A549 (cell line): ENCODE measurements around the gene ARTN. TPM values are rescaled to one million over a fixed set of nuclear protein-coding genes. Genes with fewer than 3 reads are reported as not detected.
A peak's percentile ranks its signal among the peaks of the same experiment; 100 is the strongest.

Source experiments
- ATAC-seq, 2 experiments: fragments of 200-7000 bp in 1 of 2; fragments of >200 bp in 1 of 2; cut with Nextera tagmentation in 1 of 2; cut with Tn5 transposase in 1 of 2; 3 replicates each; pipeline versions ENCODE4 v1.8.0 to v1.9.1; 2018 to 2020; ENCODE audit warnings: mild to moderate bottlenecking in 1 of 2, moderate library complexity in 1 of 2
- CTCF ChIA-PET: fragments of 300-600 bp; sonication (Branson Sonifier 250); formaldehyde crosslinking; extraction: SDS; loops from one replicate; lab custom pipeline; 2021; ENCODE audit warnings: antibody characterized with exemption, inconsistent platforms; lab: Yijun Ruan, JAX
- POLR2A ChIA-PET: fragments of 350-600 bp; formaldehyde crosslinking; extraction: SDS; loops from one replicate; lab custom pipeline; 2021; ENCODE audit warnings: antibody characterized with exemption, inconsistent platforms; lab: Yijun Ruan, JAX
- DNase-seq, 2 experiments: peaks; one replicate each; pipeline versions ENCODE4 v3.0.0 to v3.0.0-alpha.2; 2011 to 2016; ENCODE audit warnings: low read depth in 1 of 2, low spot score in 1 of 2
- FAIRE-seq: peaks from 2 replicates; lab custom pipeline; 2011; peaks lifted over from hg19 to GRCh38; lab: Jason Lieb, UNC
- H3K27ac ChIP-seq, 2 experiments: fragments of >200 bp; sonication (Bioruptor Twin); formaldehyde crosslinking; 3 replicates each; pipeline ENCODE4 v1.5.1; 2016 to 2017
- H3K4me1 ChIP-seq: fragments of >200 bp; sonication (Bioruptor Twin); formaldehyde crosslinking; 3 replicates; pipeline ENCODE4 v1.6.1; 2016
- H3K4me2 ChIP-seq: fragments of >200 bp; sonication (Bioruptor Twin); formaldehyde crosslinking; 3 replicates; pipeline ENCODE4 v1.6.1; 2016
- H3K4me3 ChIP-seq: fragments of >200 bp; sonication (Bioruptor Twin); formaldehyde crosslinking; 3 replicates; pipeline ENCODE4 v1.5.1; 2016
- H3K9me3 ChIP-seq: fragments of >200 bp; sonication (Bioruptor Twin); formaldehyde crosslinking; 3 replicates; pipeline ENCODE4 v1.6.1; 2016
- BCL3 ChIP-seq: fragments of >200 bp; sonication (Bioruptor Twin); formaldehyde crosslinking; IDR thresholded peaks from 3 replicates; pipeline ENCODE4 v1.6.1; 2016
- CBX8 ChIP-seq: fragments of 200-600 bp; sonication (generic); IDR thresholded peaks from 2 replicates; pipeline ENCODE4 v1.6.1; 2016
- CEBPB ChIP-seq, 2 experiments: fragments of >200 bp in 1 of 2; sonication (Bioruptor Twin) in 1 of 2; formaldehyde crosslinking in 1 of 2; IDR thresholded peaks; 2 replicates each; pipeline ENCODE4 v1.6.1; 2012 to 2016
- CHD4 ChIP-seq: fragments of 200-600 bp; sonication (generic); IDR thresholded peaks from 2 replicates; pipeline ENCODE4 v1.6.1; 2016; ENCODE audit warnings: antibody characterized with exemption, mild to moderate bottlenecking, borderline replicate concordance
- EHF ChIP-seq: fragments of 250-450 bp; sonication (Bioruptor Pico); IDR thresholded peaks from 2 replicates; pipeline ENCODE4 v1.5.0; 2020; ENCODE audit warnings: mild to moderate bottlenecking
- EHMT2 ChIP-seq: fragments of 200-600 bp; sonication (generic); IDR thresholded peaks from 2 replicates; pipeline ENCODE4 v1.6.1; 2016; ENCODE audit warnings: antibody characterized with exemption, low read depth, mild to moderate bottlenecking, moderate library complexity
- ELK1 ChIP-seq: fragments of 150-350 bp; IDR thresholded peaks from 2 replicates; pipeline ENCODE4 v1.6.1; 2014; ENCODE audit warnings: low read depth, mild to moderate bottlenecking, low read length
- EP300 ChIP-seq, 2 experiments: fragments of >200 bp; sonication (Bioruptor Twin); formaldehyde crosslinking; IDR thresholded peaks; 2 replicates in 1 of 2; 3 replicates in 1 of 2; pipeline ENCODE4 v1.6.1; 2016 to 2017
- FOSB ChIP-seq: fragments of 250-450 bp; sonication (Bioruptor Pico); IDR thresholded peaks from 2 replicates; pipeline ENCODE4 v1.5.0; 2020; ENCODE audit warnings: mild to moderate bottlenecking, moderate library complexity
- FOXS1 ChIP-seq: fragments of 250-450 bp; sonication (Bioruptor Pico); IDR thresholded peaks from 2 replicates; pipeline ENCODE4 v1.5.0; 2020; ENCODE audit warnings: mild to moderate bottlenecking, moderate library complexity
- HDAC2 ChIP-seq: fragments of 200-600 bp; sonication (generic); IDR thresholded peaks from 2 replicates; pipeline ENCODE4 v1.6.1; 2016
- HES2 ChIP-seq: fragments of >200 bp; sonication (Bioruptor Twin); formaldehyde crosslinking; IDR thresholded peaks from 2 replicates; pipeline ENCODE4 v1.6.1; 2016
- HEYL ChIP-seq: fragments of 250-450 bp; sonication (Bioruptor Pico); IDR thresholded peaks from 2 replicates; pipeline ENCODE4 v1.8.0; 2021; ENCODE audit warnings: mild to moderate bottlenecking, moderate library complexity
- HOXA7 ChIP-seq: fragments of 250-450 bp; sonication (Bioruptor Pico); IDR thresholded peaks from 2 replicates; pipeline ENCODE4 v1.5.0; 2020; ENCODE audit warnings: mild to moderate bottlenecking, moderate library complexity
- HOXB13 ChIP-seq: fragments of 250-450 bp; sonication (Bioruptor Pico); IDR thresholded peaks from 2 replicates; pipeline ENCODE4 v1.5.0; 2020; ENCODE audit warnings: low read depth, mild to moderate bottlenecking, moderate library complexity
- KDM5A ChIP-seq: fragments of 200-600 bp; sonication (generic); IDR thresholded peaks from 2 replicates; pipeline ENCODE4 v1.6.1; 2016; ENCODE audit warnings: antibody characterized with exemption, mild to moderate bottlenecking
- NFE2L2 ChIP-seq: fragments of 150-350 bp; conservative IDR thresholded peaks from 2 replicates; pipeline ENCODE4 v1.6.1; 2014; ENCODE audit warnings: low read length
- NPAS2 ChIP-seq: fragments of 250-450 bp; sonication (Bioruptor Pico); IDR thresholded peaks from 2 replicates; pipeline ENCODE4 v1.8.0; 2022; ENCODE audit warnings: mild to moderate bottlenecking, moderate library complexity, borderline replicate concordance
- RARB ChIP-seq: fragments of 250-450 bp; sonication (Bioruptor Pico); IDR thresholded peaks from 2 replicates; pipeline ENCODE4 v1.8.0; 2021; ENCODE audit warnings: mild to moderate bottlenecking, moderate library complexity
- SMC3 ChIP-seq: fragments of >200 bp; sonication (Bioruptor Twin); formaldehyde crosslinking; IDR thresholded peaks from 3 replicates; pipeline ENCODE4 v1.6.1; 2018; ENCODE audit warnings: inconsistent platforms
- SREBF2 ChIP-seq: fragments of 450-650 bp; IDR thresholded peaks from 2 replicates; pipeline ENCODE4 v1.6.1; 2014; ENCODE audit warnings: mild to moderate bottlenecking, moderate library complexity
- TP53 ChIP-seq: fragments of 250-450 bp; sonication (Bioruptor Pico); IDR thresholded peaks from 2 replicates; pipeline ENCODE4 v1.5.0; 2021; ENCODE audit warnings: mild to moderate bottlenecking, moderate library complexity
- ZSCAN20 ChIP-seq: fragments of 250-450 bp; sonication (Bioruptor Pico); IDR thresholded peaks from 2 replicates; pipeline ENCODE4 v1.8.0; 2022; ENCODE audit warnings: mild to moderate bottlenecking, moderate library complexity
- WGBS: methylation state at CpG from one replicate; pipeline ENCODE4 v1.1.6; 2017; ENCODE audit errors: missing lambda C conversion rate; 5-methylcytosine and 5-hydroxymethylcytosine counted together
- polyA plus RNA-seq, 4 experiments: library from polyadenylated mRNA; depleted of rRNA in 3 of 4; stranded (reverse); fragments of >200 nt; fragmentation: RNase III in 1 of 4; extraction: RNeasy Plus Mini Kit Qiagen cat#74134 plus additional on column Dnase treatment in 1 of 4; gene quantifications; 2 replicates in 3 of 4; 3 replicates in 1 of 4; pipeline ENCODE4 v1.2.3, GENCODE V29; 2011 to 2017
- TF ChIP-seq, protein P1 (sequence below): IDR thresholded peaks from 2 replicates; pipeline ENCODE4 v1.6.1; 2012; ENCODE audit warnings: low read depth, borderline replicate concordance
- TF ChIP-seq, protein P2 (sequence below): IDR thresholded peaks from 2 replicates; pipeline ENCODE4 v1.6.1; 2012
- TF ChIP-seq, protein P3 (sequence below): fragments of >200 bp; sonication (Bioruptor Twin); formaldehyde crosslinking; IDR thresholded peaks from 3 replicates; pipeline ENCODE4 v1.5.1; 2016
- TF ChIP-seq, protein P4 (sequence below): fragments of 250-450 bp; sonication (Bioruptor Pico); IDR thresholded peaks from 2 replicates; pipeline ENCODE4 v1.5.0; 2020; ENCODE audit warnings: low read depth, mild to moderate bottlenecking, moderate library complexity

Gene ARTN
- polyA plus RNA-seq, 2 of the 4 experiments (the other 2 are of a cell fraction): 0.21 to 0.53 TPM

- CTCF ChIA-PET: interaction anchor here (0.6 to 7.4 kb wide), 12 partner anchors 8 to 309 kb away, joined by 3 to 69 read pairs (median 4); no protein-coding TSS in a partner anchor
- FAIRE-seq (no peak), ATAC-seq (no peak), DNase-seq (no peak)
- WGBS: 12% methylated on average over 3 of the region's 3 CpGs
- H3K4me1 ChIP-seq: peaks cover 13% of the 10 kb centered on the region; the same call in 1 of the 3 replicates
- no peaks in the 10 kb centered on the region for H3K9me3 ChIP-seq
- peak overlapping the region; percentile 94 to 97 for H3K27ac ChIP-seq
- peak overlapping the region; percentile 68 for H3K4me3 ChIP-seq
- H3K4me2 ChIP-seq: peak overlapping the region; percentile 87
- POLR2A ChIA-PET: interaction anchor here (0.5 kb wide), 1 partner anchor 587 kb away, joined by 3 read pairs; the partner anchor contains the start of gene CDC20
- TF ChIP-seq HOXB13 (CRISPR knock-in tag) (no peak), HEYL (no peak), ZSCAN20 (no peak), FOSB (CRISPR knock-in tag) (no peak), SREBF2 (no peak), BCL3 (no peak), RARB (CRISPR knock-in tag) (no peak), NFE2L2 (no peak)
Observed at GRCh38 chr1:43945674-43946235, 12.2 kb downstream of the ARTN start.

DNA sequence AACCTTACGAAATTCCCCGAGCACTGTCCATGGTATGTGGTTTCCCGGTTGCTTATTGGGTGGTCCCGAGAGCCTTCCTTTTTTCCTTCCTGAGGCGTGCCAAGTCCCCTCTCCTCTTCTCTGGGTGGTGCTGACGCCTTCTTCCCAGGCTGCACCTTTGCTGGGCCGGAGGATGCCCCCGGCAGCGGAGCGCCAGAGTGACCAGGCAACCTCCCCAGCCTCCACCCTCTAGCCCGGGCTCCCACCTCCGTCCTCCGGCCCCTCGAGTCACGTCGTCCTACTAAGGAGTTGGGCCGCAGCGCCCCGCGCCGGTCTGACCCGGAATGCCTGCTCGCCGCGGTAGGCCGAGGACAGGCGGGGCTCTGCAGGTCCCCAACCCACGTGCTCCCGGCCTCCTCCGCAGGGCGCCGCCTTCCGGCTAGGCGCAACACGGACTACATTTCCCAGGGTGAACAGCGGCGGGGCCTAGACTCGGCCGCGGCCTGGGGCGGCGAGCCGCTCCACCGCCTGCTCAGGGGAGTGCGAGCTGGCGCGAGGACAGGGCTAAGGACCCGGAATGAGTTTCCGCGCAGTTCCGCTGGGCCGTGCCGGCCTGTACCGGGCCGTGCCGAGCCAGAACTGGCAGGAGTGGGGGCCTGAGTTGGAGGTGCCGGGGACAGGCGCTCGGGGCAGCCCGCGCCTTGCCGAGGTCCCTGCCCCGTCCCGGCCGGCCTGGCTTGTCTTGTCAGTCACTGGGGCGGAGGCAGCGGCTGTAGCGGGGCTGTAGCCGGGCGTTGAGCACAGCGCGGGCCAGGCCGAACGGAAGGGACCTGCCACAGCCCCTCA, 12.8 kb downstream of the ARTN start, which contains the start of gene IPO13:
IPO13 (plus strand) TSS at position 715 of the 825 bp plus-strand sequence. CDS start 651 bp downstream, outside the sequence.
- Histone ChIP-seq H3K4me1 (peaks cover 13% of the 10 kb centered on the region; the same call in 1 of the 3 replicates), H3K27ac (peak within 1 kb of the TSS; percentile 94 to 97), H3K9me3 (no peaks in the 10 kb centered on the region), H3K4me2 (peak within 1 kb of the TSS; percentile 87), H3K4me3 (peak within 1 kb of the TSS; percentile 68)
- ATAC-seq: peak; percentile 97 to 98
- DNase-seq: peak; percentile 90 to 96
- WGBS: under 1% methylated on average over 34 of the region's 74 CpGs
- no peak for FAIRE-seq
- CTCF ChIA-PET: interaction anchor here (0.6 to 7.4 kb wide), 15 partner anchors 8 to 309 kb away, joined by 3 to 69 read pairs (median 3); partner anchors contain the start of gene DPH2
- POLR2A ChIA-PET: interaction anchor here (0.5 kb wide), 1 partner anchor 588 kb away, joined by 3 read pairs; the partner anchor contains the start of gene CDC20
- TF ChIP-seq, protein P1, sequence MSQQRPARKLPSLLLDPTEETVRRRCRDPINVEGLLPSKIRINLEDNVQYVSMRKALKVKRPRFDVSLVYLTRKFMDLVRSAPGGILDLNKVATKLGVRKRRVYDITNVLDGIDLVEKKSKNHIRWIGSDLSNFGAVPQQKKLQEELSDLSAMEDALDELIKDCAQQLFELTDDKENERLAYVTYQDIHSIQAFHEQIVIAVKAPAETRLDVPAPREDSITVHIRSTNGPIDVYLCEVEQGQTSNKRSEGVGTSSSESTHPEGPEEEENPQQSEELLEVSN: peak; percentile 56
- TF ChIP-seq EHMT2: no peak
- TF ChIP-seq FOXS1: no peak
- TF ChIP-seq HDAC2: no peak
- no peak for TF ChIP-seq CEBPB (IDR thresholded peaks at IDR 0.05)
- no peak for TF ChIP-seq HOXA7 (CRISPR knock-in tag)
- no peak for TF ChIP-seq TP53 (CRISPR knock-in tag)
- no peak for TF ChIP-seq ELK1
- TF ChIP-seq EHF: no peak
- peak; percentile 24; the same call in 1 of the 3 replicates for TF ChIP-seq BCL3
- TF ChIP-seq KDM5A: no peak
- TF ChIP-seq, protein P2, sequence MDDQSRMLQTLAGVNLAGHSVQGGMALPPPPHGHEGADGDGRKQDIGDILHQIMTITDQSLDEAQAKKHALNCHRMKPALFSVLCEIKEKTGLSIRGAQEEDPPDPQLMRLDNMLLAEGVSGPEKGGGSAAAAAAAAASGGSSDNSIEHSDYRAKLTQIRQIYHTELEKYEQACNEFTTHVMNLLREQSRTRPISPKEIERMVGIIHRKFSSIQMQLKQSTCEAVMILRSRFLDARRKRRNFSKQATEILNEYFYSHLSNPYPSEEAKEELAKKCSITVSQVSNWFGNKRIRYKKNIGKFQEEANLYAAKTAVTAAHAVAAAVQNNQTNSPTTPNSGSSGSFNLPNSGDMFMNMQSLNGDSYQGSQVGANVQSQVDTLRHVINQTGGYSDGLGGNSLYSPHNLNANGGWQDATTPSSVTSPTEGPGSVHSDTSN: no peak
- TF ChIP-seq NPAS2: no peak
- no peak for TF ChIP-seq FOSB (CRISPR knock-in tag)
- no peak for TF ChIP-seq HES2
- TF ChIP-seq, protein P3, sequence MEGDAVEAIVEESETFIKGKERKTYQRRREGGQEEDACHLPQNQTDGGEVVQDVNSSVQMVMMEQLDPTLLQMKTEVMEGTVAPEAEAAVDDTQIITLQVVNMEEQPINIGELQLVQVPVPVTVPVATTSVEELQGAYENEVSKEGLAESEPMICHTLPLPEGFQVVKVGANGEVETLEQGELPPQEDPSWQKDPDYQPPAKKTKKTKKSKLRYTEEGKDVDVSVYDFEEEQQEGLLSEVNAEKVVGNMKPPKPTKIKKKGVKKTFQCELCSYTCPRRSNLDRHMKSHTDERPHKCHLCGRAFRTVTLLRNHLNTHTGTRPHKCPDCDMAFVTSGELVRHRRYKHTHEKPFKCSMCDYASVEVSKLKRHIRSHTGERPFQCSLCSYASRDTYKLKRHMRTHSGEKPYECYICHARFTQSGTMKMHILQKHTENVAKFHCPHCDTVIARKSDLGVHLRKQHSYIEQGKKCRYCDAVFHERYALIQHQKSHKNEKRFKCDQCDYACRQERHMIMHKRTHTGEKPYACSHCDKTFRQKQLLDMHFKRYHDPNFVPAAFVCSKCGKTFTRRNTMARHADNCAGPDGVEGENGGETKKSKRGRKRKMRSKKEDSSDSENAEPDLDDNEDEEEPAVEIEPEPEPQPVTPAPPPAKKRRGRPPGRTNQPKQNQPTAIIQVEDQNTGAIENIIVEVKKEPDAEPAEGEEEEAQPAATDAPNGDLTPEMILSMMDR: peak; percentile 55
- no peak for TF ChIP-seq CHD4
- no peak for TF ChIP-seq CBX8
- no peak for TF ChIP-seq NFE2L2
- peak; percentile 62 for TF ChIP-seq SMC3
- TF ChIP-seq, protein P4, sequence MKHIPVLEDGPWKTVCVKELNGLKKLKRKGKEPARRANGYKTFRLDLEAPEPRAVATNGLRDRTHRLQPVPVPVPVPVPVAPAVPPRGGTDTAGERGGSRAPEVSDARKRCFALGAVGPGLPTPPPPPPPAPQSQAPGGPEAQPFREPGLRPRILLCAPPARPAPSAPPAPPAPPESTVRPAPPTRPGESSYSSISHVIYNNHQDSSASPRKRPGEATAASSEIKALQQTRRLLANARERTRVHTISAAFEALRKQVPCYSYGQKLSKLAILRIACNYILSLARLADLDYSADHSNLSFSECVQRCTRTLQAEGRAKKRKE (CRISPR knock-in tag): no peak
- TF ChIP-seq EP300 (IDR thresholded peaks at IDR 0.05): no peak
